Stimulated activated effector memory CD8-positive, alpha-beta T cell treated with anti-CD3 and anti-CD28 coated beads, Interleukin-12 subunit alpha, Interleukin-12 subunit beta, amount 100 ng/mL, for 72 hours (primary cell): Measurements from ENCODE around the gene CNTNAP1.

Experiments used
- ATAC-seq: fragments of 150-1000 bp; cut with Tn5 transposase; 2 replicates; pipeline ENCODE4 v1.10.0; 2021
- DNase-seq, 2 donors: peaks; one replicate each; pipeline ENCODE4 v3.0.0; 2021 to 2022; ENCODE audit warnings: low spot score in 2 of 2
- H3K27ac Mint-ChIP-seq: one replicate; pipeline ENCODE4 v1.8.0; 2022; ENCODE audit warnings: mild to moderate bottlenecking, mixed read lengths
- H3K36me3 Mint-ChIP-seq: one replicate; pipeline ENCODE4 v1.8.0; 2022; ENCODE audit warnings: mild to moderate bottlenecking, mixed read lengths
- H3K4me1 Mint-ChIP-seq: one replicate; pipeline ENCODE4 v1.8.0; 2022; ENCODE audit warnings: mixed read lengths
- H3K4me3 Mint-ChIP-seq: one replicate; pipeline ENCODE4 v1.8.0; 2022; ENCODE audit warnings: mild to moderate bottlenecking, mixed read lengths
- H3K9me3 Mint-ChIP-seq: one replicate; pipeline ENCODE4 v1.8.0; 2022; ENCODE audit warnings: mixed read lengths

CNTNAP1 gene

DNA sequence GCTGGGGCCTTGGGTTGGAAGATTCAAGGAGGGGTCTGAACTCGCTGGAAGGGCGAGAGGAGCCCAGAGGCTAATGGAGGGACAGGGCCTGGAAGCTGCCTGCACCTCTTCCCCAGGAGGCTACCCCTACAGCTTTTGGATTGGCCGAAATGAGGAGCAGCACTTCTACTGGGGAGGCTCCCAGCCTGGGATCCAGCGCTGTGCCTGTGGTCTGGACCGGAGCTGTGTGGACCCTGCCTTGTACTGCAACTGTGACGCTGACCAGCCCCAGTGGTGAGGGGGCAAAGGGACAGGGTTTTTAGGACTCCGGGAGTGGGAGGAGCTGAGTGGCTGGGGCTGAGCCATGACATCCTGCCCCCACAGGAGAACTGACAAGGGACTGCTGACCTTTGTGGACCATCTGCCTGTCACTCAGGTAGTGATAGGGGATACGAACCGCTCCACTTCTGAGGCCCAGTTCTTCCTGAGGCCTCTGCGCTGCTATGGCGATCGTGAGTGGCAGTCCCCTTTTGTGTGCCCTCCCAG is 8.8 kb downstream of the CNTNAP1 start:
- ATAC-seq: peak; percentile 17
- Mint-ChIP-seq H3K27ac (peak overlapping the region; percentile 52), H3K36me3 (no peaks in the 10 kb centered on the region), H3K4me3 (no peak overlapping the region), H3K9me3 (no peaks in the 10 kb centered on the region), H3K4me1 (no peaks in the 10 kb centered on the region)
- no peak for DNase-seq

DNA sequence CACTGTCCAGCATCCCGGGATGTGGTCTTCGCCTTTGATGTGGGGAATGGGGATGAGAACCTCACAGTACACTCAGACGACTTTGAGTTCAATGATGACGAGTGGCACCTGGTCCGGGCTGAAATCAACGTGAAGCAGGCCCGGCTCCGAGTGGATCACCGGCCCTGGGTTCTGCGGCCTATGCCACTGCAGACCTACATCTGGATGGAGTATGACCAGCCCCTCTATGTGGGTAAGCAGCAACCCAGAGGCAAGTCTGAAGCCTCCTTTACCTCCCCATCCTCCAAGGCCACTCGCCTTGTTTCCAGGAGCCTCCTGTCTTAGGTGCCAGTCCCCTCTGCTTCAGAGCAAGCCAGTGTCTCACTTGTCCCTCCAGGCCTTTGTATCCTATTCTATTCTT is 10.2 kb downstream of the CNTNAP1 start:
- no peaks in the 10 kb centered on the region for H3K9me3 Mint-ChIP-seq
- no peak for ATAC-seq
- H3K4me1 Mint-ChIP-seq: no peaks in the 10 kb centered on the region
- H3K27ac Mint-ChIP-seq: no peak overlapping the region
- H3K36me3 Mint-ChIP-seq: no peaks in the 10 kb centered on the region
- DNase-seq: no peak
- H3K4me3 Mint-ChIP-seq: no peak overlapping the region

DNA sequence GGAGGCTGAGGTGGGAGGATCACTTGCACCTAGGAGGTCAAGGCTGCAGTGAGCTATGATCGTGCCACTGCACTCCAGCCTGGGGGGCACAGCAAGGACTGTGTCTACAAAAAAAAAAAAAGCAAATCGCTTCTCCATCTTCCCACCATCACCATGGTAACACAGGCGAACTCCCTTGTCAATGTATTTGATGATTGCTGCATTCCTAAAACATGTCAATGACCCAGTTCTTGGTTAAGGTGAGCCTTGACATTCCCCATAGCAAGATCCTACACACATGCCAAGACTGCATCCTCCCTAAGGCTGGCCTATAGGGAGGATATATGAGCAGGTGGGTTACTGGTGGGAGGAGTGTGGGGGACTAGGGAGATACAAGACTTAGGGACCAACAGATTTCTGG is 12.2 kb downstream of the CNTNAP1 start:
- no peaks in the 10 kb centered on the region for H3K9me3 Mint-ChIP-seq
- H3K4me3 Mint-ChIP-seq: no peak overlapping the region
- no peak for ATAC-seq
- H3K27ac Mint-ChIP-seq: no peak overlapping the region
- H3K36me3 Mint-ChIP-seq: no peaks in the 10 kb centered on the region
- DNase-seq: no peak
- no peaks in the 10 kb centered on the region for H3K4me1 Mint-ChIP-seq

DNA sequence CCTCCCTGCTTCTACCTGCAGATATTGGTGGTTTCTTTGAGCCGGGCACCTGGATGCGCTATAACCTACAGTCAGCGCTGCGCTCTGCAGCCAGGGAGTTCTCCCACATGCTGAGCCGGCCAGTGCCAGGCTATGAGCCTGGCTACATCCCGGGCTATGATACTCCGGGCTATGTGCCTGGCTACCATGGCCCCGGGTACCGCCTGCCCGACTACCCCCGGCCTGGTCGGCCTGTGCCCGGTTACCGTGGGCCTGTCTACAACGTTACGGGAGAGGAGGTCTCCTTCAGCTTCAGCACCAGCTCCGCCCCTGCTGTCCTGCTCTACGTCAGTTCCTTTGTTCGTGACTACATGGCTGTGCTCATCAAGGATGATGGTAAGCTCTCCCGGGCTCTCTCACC is 13.2 kb downstream of the CNTNAP1 start:
- DNase-seq (no peak), ATAC-seq (no peak)
- H3K4me1 Mint-ChIP-seq: no peaks in the 10 kb centered on the region
- H3K36me3 Mint-ChIP-seq: peaks cover 6% of the 10 kb centered on the region
- no peaks in the 10 kb centered on the region for H3K9me3 Mint-ChIP-seq
- H3K4me3 Mint-ChIP-seq: no peak overlapping the region
- no peak overlapping the region for H3K27ac Mint-ChIP-seq

DNA sequence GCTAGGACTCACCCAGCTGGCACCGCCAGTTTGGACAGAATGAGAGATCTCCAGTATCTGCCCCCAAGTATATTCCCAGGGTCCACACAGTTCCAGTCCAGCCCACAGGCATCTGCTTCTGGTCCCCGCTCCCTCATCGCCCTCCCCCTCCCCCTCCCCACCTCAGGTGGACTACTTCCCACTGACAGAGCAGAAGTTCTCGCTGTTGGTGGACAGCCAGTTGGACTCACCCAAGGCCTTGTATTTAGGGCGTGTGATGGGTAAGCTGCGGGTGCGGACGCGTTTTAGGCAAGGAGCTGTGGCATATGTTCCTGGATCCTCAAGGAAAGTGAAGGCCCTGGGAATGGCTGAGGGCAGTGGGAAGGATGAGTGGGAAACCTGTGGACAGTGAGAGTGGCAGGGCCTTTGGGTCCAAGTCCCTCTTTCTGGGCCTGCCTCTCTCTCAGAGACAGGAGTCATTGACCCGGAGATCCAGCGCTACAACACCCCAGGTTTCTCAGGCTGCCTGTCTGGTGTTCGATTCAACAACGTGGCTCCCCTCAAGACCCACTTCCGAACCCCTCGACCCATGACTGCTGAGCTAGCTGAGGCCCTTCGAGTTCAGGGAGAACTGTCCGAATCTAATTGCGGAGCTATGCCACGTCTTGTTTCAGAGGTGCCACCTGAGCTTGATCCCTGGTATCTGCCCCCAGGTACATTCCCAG is 14.9 kb downstream of the CNTNAP1 start:
- H3K36me3 Mint-ChIP-seq: peaks cover 23% of the 10 kb centered on the region
- no peak overlapping the region for H3K27ac Mint-ChIP-seq
- no peak overlapping the region for H3K4me3 Mint-ChIP-seq
- DNase-seq (no peak), ATAC-seq (no peak)
- H3K9me3 Mint-ChIP-seq: no peaks in the 10 kb centered on the region
- H3K4me1 Mint-ChIP-seq: no peaks in the 10 kb centered on the region

DNA sequence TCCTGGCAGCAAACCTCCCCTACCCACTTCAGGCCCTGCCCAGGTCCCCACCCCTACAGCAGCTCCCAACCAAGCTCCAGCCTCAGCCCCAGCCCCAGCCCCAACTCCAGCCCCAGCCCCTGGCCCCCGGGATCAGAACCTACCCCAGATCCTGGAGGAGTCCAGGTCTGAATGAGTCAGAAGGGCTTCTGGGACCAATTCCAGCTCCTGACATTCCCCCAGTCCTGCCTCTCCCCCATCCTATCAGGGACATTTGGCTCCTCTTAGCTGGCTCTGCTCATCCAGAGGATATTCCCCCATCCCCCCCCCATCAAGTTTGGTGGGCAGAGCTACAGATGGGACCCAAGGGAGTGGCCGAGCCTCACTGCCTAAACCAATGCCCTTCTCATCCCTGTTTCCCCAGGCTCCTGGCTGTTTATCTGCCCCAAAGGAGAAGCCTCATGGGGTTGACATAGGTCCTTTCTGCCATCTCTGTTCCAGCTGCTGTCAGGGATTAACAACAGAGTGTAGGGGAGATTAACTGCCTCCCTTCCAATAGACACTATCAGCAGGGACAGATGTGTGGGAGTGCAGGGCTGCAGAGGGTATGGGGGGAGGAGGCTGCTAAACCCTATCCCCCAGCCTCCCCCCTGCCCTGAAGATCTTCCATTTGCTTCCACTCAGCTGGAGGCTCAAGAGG is 16.5 kb downstream of the CNTNAP1 start:
- no peak overlapping the region for H3K27ac Mint-ChIP-seq
- H3K36me3 Mint-ChIP-seq: peaks cover 39% of the 10 kb centered on the region

DNA sequence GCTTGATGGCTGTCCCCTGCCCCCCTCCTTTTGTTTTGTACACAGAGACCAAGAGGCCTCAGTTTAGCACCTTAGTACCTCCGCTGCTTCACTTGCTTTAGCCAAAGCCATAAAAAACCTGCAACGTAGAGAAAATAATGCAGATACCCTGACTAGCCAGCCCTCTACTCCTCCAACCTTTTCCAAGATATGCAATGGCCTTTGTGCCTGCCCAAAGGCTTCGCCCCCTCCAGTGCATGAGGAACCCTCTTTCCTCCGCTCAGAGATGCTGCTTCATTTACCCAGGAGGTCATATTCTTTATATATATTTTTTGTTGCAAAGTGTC is 17.0 kb downstream of the CNTNAP1 start:
- no peak overlapping the region for H3K4me3 Mint-ChIP-seq
- DNase-seq: no peak
- no peaks in the 10 kb centered on the region for H3K9me3 Mint-ChIP-seq
- H3K4me1 Mint-ChIP-seq: peaks cover 6% of the 10 kb centered on the region
- peaks cover 44% of the 10 kb centered on the region for H3K36me3 Mint-ChIP-seq
- no peak overlapping the region for H3K27ac Mint-ChIP-seq
- no peak for ATAC-seq

More for the DNA sequence above, 16.5 kb downstream of the CNTNAP1 start:
- peaks cover under 1% of the 10 kb centered on the region for H3K4me1 Mint-ChIP-seq
- no peaks in the 10 kb centered on the region for H3K9me3 Mint-ChIP-seq
- H3K4me3 Mint-ChIP-seq: no peak overlapping the region
- no peak for ATAC-seq
- no peak for DNase-seq

DNA sequence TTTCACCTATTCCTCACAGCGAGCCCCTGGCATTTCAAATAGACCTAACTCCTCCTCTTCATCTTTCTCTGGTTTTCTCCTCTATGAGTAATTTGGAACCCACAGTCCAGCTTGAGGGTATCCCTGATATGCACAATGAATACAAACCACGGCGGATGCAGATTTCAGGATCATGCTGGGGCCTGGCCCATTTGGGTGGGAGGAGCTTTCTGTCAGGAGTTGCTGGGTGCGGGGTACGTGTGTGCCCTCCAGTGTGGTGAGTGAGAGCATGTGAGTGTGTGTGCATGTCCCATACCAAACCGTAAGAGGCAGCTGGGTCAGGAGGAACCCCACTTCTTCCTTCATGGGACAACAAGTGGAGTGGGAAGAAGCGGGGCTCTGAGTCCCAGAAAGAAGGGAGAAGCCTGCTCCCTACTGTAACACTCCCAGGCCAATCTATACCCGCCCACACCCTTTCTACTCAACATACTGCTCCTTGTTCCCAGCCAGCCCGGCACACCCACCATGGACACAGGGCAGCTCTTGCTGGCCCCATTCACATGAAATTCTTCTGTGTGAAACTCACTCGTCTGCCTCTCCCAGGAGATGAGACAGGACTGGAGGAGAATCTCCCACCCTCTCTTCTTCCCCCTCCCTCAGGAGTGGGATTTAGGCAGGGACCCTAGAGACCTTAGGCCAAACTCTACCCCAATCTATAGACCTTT is 18.4 kb downstream of the CNTNAP1 start:
- H3K36me3 Mint-ChIP-seq: peaks cover 58% of the 10 kb centered on the region
- peak overlapping the region; percentile 8 for H3K27ac Mint-ChIP-seq
- DNase-seq: no peak
- no peak for ATAC-seq
- H3K4me3 Mint-ChIP-seq: no peak overlapping the region
- H3K9me3 Mint-ChIP-seq: no peaks in the 10 kb centered on the region
- H3K4me1 Mint-ChIP-seq: peaks cover 16% of the 10 kb centered on the region

DNA sequence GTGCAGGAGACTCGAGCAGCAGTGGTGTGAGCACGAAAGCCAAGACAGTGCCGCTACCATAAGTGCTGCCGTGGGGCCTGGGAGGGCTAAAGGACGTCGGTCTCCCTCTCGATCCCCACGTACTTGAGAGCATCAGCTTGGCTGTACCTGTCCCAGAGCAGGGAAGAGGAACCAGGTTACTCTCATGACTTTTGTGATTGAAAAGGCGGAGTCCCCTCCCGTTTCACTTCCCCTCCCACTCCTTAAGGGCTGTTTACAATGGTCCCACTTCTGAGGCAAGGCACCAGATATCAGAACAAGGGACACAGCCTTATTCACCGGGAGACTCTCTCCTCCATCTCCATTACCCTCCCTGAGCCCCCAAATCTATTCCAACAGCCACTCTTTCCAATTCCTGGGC is 20.1 kb downstream of the CNTNAP1 start:
- H3K4me1 Mint-ChIP-seq: peaks cover 24% of the 10 kb centered on the region
- H3K9me3 Mint-ChIP-seq: no peaks in the 10 kb centered on the region
- H3K36me3 Mint-ChIP-seq: peaks cover 75% of the 10 kb centered on the region
- ATAC-seq: no peak
- no peak overlapping the region for H3K4me3 Mint-ChIP-seq
- DNase-seq: no peak
- H3K27ac Mint-ChIP-seq: no peak overlapping the region

DNA sequence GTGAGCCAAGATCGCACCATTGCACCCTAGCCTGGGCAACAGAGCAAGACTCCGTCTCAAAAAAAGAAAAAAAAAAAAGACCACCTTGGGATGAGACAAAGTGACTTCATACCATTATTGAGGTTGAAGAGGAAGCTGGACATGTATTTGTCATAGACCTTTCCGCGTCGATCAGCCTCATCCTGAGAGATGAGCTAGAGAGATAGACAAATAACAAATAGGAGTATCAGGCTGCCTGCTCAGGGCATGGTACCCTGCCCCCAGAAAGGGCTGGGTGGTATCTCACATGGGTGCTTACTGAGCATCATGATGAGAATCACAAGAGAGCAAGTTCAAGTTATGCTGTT is 22.1 kb downstream of the CNTNAP1 start:
- peak; percentile 51 for ATAC-seq
- peaks cover 95% of the 10 kb centered on the region for H3K36me3 Mint-ChIP-seq
- H3K4me1 Mint-ChIP-seq: peaks cover 43% of the 10 kb centered on the region

DNA sequence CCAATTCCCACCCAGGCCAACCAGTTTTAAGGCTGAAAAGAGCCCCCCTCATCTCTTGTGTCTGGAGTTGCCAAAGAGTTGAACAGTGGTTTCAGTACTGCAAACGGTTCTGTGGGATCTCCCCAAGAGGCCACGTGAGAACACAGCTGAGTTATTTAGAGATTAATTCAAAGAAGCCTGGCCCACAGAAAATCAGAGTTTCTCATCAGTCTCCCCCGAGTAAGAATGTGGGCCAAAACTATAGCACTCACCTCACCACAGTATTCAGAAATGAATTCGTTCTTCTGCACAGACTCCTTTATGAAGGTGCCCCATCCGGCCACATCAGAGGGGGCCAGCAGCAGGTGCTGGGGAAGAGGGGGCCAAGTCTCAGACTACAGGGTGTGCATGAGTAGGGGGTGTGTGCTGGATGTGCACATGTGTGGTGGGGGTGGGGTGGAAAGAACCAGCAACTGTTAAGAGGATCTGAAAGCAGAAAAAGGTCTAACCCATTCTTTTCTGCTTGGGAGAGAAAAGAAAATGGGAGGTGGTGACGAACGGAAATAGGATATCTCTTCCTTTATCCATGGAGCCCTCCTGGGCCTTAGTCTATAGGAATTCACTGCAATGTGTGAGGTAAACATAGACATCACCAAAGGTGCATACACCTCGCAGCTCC is 22.6 kb downstream of the CNTNAP1 start:
- peak overlapping the region; percentile 69 for H3K27ac Mint-ChIP-seq
- H3K9me3 Mint-ChIP-seq: no peaks in the 10 kb centered on the region
- ATAC-seq (peak; percentile 92), DNase-seq (peak in 1 of 2 donors; percentile 79)
- H3K36me3 Mint-ChIP-seq: peaks cover 100% of the 10 kb centered on the region
- H3K4me1 Mint-ChIP-seq: peaks cover 44% of the 10 kb centered on the region
- peak overlapping the region; percentile 15 for H3K4me3 Mint-ChIP-seq

More for the DNA sequence above, 22.1 kb downstream of the CNTNAP1 start:
- Mint-ChIP-seq H3K9me3 (no peaks in the 10 kb centered on the region), H3K4me3 (peak overlapping the region; percentile 15), H3K27ac (peak overlapping the region; percentile 69)
- DNase-seq: no peak

DNA sequence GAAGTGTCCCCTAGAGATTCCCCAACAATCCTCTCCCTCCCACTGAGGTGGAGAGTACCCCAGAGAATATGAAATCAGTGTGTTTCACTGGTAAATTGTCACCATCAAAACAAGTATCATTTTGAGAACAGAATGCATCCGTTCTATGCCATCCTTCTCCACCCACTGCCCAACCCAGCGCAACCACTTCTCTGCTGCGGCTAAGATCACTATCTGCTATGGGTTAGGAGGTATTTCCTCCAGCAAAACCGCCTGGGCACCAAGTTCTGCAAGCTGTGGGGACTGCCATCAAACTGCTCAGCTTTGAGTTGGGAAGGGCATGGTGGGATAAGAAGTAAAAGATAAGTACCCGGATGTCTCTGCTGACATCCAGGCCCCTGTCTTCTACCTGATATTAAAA is 24.4 kb downstream of the CNTNAP1 start:
- H3K27ac Mint-ChIP-seq: no peak overlapping the region
- DNase-seq (peak; percentile 34 to 68), ATAC-seq (peak; percentile 70)
- peaks cover 44% of the 10 kb centered on the region for H3K4me1 Mint-ChIP-seq
- H3K9me3 Mint-ChIP-seq: no peaks in the 10 kb centered on the region
- H3K4me3 Mint-ChIP-seq: no peak overlapping the region
- peaks cover 100% of the 10 kb centered on the region for H3K36me3 Mint-ChIP-seq

DNA sequence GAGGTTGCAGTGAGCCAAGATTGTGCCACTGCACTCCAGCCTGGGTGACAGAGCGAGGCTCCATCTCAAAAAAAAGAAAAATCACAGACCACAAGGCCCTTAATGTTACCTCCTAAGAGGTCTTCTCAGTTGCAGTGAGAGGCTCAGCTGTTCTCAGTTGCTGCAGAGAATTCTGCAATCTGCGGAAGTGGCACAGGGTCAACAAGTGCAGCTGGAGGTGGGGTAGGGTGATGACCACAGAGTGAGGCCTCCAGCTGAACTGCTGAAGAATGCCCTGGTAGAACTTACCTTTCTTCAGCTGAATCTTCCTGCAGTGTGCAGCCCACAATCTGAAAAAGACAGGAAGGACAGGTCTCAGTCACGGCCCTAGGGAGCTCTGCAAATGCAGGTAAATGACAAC is 26.3 kb downstream of the CNTNAP1 start:
- Mint-ChIP-seq H3K27ac (no peak overlapping the region), H3K9me3 (no peaks in the 10 kb centered on the region), H3K4me3 (no peak overlapping the region), H3K4me1 (peaks cover 44% of the 10 kb centered on the region), H3K36me3 (peaks cover 100% of the 10 kb centered on the region)
- ATAC-seq: no peak
- no peak for DNase-seq

DNA sequence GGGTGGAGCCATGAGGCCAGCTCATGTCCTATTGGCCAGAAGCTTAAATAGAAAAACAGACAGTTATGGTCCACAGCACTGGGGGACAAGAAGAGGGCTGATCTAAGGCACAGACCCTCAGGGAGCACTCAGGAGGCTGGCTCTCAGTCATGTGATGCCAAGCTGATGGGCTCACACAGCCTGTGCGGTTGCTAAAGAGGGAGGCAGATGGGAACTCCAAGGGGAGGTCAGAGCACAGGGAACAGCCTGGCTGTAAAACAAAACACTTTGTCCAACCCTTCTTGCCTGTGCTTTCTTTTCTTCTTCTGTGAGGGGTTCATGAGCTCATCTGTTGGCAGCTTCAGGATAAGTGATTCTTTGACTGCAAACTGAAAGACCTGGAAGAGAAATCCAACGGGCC is 27.2 kb downstream of the CNTNAP1 start:
- Mint-ChIP-seq H3K36me3 (peaks cover 100% of the 10 kb centered on the region), H3K4me3 (no peak overlapping the region), H3K27ac (no peak overlapping the region), H3K9me3 (no peaks in the 10 kb centered on the region), H3K4me1 (peaks cover 36% of the 10 kb centered on the region)
- DNase-seq: no peak
- ATAC-seq: no peak

DNA sequence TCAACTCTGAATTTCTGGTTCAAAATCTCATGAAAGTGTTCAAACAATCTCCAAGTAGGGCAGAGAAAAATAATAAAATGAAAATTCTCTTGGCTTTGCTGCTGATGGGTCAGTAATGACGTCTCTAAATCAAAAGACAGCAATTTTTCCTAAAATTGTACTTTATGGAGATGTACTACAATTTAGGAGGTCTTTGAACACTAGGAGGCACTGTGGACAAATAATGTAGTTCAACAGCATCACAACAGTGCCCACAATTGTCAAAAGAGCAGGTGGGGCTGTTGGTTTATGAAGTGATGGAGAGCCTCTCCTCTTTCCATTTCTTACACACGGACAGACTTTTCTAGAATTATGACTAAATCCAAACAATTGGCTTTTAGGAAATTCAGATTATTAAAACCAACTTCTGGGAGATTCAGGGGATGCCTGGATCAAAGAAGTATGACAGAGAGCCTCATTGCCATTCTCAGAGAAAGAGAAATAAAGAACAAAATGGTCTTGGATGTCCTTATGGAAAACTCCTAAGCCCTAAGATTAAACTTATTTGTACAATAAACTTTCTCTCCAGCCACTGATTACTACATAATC is 38.8 kb downstream of the CNTNAP1 start:
- no peaks in the 10 kb centered on the region for H3K4me1 Mint-ChIP-seq
- peak; percentile 73 for ATAC-seq
- H3K9me3 Mint-ChIP-seq: no peaks in the 10 kb centered on the region
- peaks cover 99% of the 10 kb centered on the region for H3K36me3 Mint-ChIP-seq
- H3K27ac Mint-ChIP-seq: no peak overlapping the region
- no peak for DNase-seq
- H3K4me3 Mint-ChIP-seq: no peak overlapping the region
